Stomach (tissue), 9 donors: ENCODE results near the gene ZDHHC1. TPM values are rescaled to one million over a fixed set of nuclear protein-coding genes. Genes with fewer than 3 reads are reported as not detected.

Experiments used
- DNase-seq, 2 donors: peaks; one replicate each; pipeline versions ENCODE4 v3.0.0 to v3.0.0-alpha.2; 2013 to 2019
- H3K27ac ChIP-seq, 5 donors: fragments of 200-600 bp in 4 of 5; sonication (generic) in 4 of 5; one replicate each; pipeline ENCODE4 v1.5.1; 2013 to 2019; ENCODE audit warnings: mild to moderate bottlenecking in 1 of 5, moderate library complexity in 1 of 5
- H3K27me3 ChIP-seq, 3 donors: fragments of 200-600 bp; sonication (generic); one replicate each; pipeline ENCODE4 v1.5.1; 2017 to 2019; ENCODE audit warnings: mixed run types in 1 of 3
- H3K36me3 ChIP-seq, 4 donors: fragments of 200-600 bp; sonication (generic); 1 replicate in 3 of 4; 2 replicates in 1 of 4; pipeline ENCODE4 v1.5.1; 2016 to 2019
- H3K4me1 ChIP-seq, 4 donors: fragments of 200-600 bp; sonication (generic); one replicate each; pipeline ENCODE4 v1.5.1; 2016 to 2019
- H3K4me3 ChIP-seq, 4 donors: fragments of 200-600 bp; sonication (generic) in 3 of 4; one replicate each; pipeline ENCODE4 v1.5.1; 2016 to 2019; ENCODE audit warnings: mild to moderate bottlenecking in 1 of 4
- H3K9me3 ChIP-seq, 4 donors: fragments of 200-600 bp; sonication (generic); one replicate each; pipeline ENCODE4 v1.5.1; 2016 to 2019
- CTCF ChIP-seq, 7 experiments: fragments of 450-650 bp in 4 of 7; fragments of 200-600 bp in 3 of 7; sonication (generic) in 3 of 7; IDR thresholded peaks; one replicate each; pipeline ENCODE4 v1.5.1; 2016 to 2019; ENCODE audit warnings: antibody characterized with exemption in 7 of 7, control low read depth in 2 of 7, mild to moderate bottlenecking in 1 of 7
- EP300 ChIP-seq: sonication (generic); formaldehyde crosslinking; IDR thresholded peaks from one replicate; pipeline ENCODE4 v1.6.1; 2017; ENCODE audit warnings: antibody characterized with exemption
- POLR2A ChIP-seq, 4 donors: fragments of 450-650 bp; IDR thresholded peaks; one replicate each; pipeline ENCODE4 v1.6.1; 2016; ENCODE audit warnings: antibody characterized with exemption in 4 of 4, control low read depth in 2 of 4, mild to moderate bottlenecking in 1 of 4, moderate library complexity in 1 of 4
- POLR2AphosphoS5 ChIP-seq, 3 donors: sonication (generic); formaldehyde crosslinking; IDR thresholded peaks; one replicate each; pipeline ENCODE4 v1.6.1; 2016; ENCODE audit warnings: antibody characterized with exemption in 3 of 3
- WGBS, 5 donors: extraction: QIAGEN DNeasy Blood & Tissue Kit in 3 of 5; methylation state at CpG; one replicate each; pipeline versions ENCODE4 v1.1.5 to v1.1.7; 2013 to 2018; 5-methylcytosine and 5-hydroxymethylcytosine counted together
- intact Hi-C: fragments of 100-400 bp; cut with DNase I; formaldehyde crosslinking; loops from one replicate; pipeline ENCODE4 v1.15.1; 2023; ENCODE audit warnings: low total_unique reads
- polyA plus RNA-seq, 3 donors: library from polyadenylated mRNA; stranded (reverse); fragments of 200-250 nt; gene quantifications; one replicate each; pipeline ENCODE4 v1.2.3, GENCODE V29; 2013
- total RNA-seq, 5 donors: library from RNA; depleted of rRNA; stranded (reverse); fragments of >200 nt; gene quantifications; one replicate each; pipeline versions ENCODE4 v1.1.0 to v1.2.3, GENCODE V29; 2014 to 2016
- donor health status: healthy with polysubstance abuse.
- donor health status: Bipolar disorder and iron deficiency.
- donor health status: healthy.

The ZDHHC1 gene
- total and polyA plus RNA-seq, 8 donors: 2.0 to 33.6 (median 6.1) TPM; not detected in 1

DNA sequence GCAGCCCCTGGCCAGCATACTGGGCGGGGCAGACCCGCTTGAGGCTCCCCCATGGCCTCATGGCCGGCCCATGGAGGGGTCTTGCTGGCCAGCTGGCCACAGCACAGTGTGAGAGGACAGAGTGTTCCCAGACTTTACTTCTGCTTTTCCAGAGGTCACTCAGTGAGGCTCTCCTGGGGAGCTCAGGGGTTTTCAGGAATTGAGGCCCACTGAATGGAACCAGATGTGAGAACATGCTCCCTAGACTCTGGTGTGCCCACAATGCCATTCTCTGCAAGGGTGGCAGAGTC lies 43.5 kb upstream of the ZDHHC1 start:
- 47 to 55% (median 51%) methylated on average over 3 of the region's 3 CpGs; no CpG with 5 or more reads in 1 of the 5 donors for WGBS, 5 donors
- Histone ChIP-seq H3K27ac (peak overlapping the region; percentile 60 to 89 (median 80)), H3K9me3 (no peaks in the 10 kb centered on the region), H3K36me3 (peaks cover 0 to 13% (median 0%) of the 10 kb centered on the region in 4 donors), H3K4me1 (peaks cover 73 to 93% (median 81%) of the 10 kb centered on the region in 4 donors), H3K27me3 (no peaks in the 10 kb centered on the region), H3K4me3 (no peak overlapping the region)
- intact Hi-C loops: no loop called here
- no peak for TF ChIP-seq EP300
- TF ChIP-seq POLR2A (IDR thresholded peaks at IDR 0.05): no peak
- no peak for TF ChIP-seq POLR2AphosphoS5 (IDR thresholded peaks at IDR 0.05)
- no peak for DNase-seq

DNA sequence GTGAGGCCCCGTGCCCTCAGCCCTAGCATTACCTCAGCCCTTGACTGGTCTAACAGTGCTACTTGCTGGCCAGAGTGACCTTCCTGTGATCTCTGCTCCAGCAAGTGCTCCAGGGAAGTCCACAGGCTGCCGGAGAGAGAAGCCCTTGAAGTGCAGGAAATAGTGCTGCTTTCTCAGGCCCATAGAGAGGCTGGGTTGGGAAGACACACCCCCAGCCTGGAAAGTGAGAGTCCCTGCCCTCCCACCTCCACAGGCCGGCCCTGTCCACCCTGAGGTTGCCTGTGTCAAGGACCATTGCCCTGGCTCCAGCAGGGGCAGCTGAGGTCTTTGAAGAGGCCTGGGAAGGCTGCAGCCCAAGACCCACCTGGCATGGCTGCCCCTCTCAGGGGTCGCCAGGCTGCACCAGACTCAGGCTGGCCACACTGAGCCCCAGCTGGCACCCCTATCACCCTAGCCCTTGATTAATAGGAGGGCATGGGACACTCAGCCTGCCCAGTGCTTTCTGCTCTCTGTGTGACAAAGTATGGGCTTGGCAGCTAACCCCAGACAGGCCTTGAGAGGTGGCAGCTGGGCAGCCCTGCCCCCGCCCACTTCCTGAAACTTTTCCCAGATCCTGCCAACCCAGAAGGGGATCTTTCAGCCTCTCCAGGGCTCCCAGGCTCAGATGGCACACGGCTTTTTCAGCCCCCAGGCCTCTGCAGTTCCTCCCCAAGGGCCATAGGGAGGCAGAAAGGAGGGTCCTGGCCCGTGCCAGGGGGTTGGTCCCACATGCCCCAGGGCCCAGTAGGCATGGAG lies 43.0 kb upstream of the ZDHHC1 start:
- no peaks in the 10 kb centered on the region for H3K9me3 ChIP-seq
- H3K27ac ChIP-seq: peak overlapping the region; percentile 60 to 89 (median 80)
- H3K27me3 ChIP-seq: no peaks in the 10 kb centered on the region
- WGBS, 5 donors: 18 to 44% (median 32%) methylated on average over 5 to 7 of the region's 7 CpGs
- TF ChIP-seq EP300: no peak
- no peak for TF ChIP-seq CTCF (IDR thresholded peaks at IDR 0.05)
- TF ChIP-seq POLR2AphosphoS5 (IDR thresholded peaks at IDR 0.05): peak; percentile 5 to 50 (median 11)
- TF ChIP-seq POLR2A (IDR thresholded peaks at IDR 0.05): no peak
- intact Hi-C loops: no loop called here
- DNase-seq: peak; percentile 69 to 87
- peaks cover 0 to 13% (median 0%) of the 10 kb centered on the region in 4 donors for H3K36me3 ChIP-seq
- H3K4me1 ChIP-seq: peaks cover 72 to 88% (median 77%) of the 10 kb centered on the region in 4 donors
- H3K4me3 ChIP-seq: no peak overlapping the region

DNA sequence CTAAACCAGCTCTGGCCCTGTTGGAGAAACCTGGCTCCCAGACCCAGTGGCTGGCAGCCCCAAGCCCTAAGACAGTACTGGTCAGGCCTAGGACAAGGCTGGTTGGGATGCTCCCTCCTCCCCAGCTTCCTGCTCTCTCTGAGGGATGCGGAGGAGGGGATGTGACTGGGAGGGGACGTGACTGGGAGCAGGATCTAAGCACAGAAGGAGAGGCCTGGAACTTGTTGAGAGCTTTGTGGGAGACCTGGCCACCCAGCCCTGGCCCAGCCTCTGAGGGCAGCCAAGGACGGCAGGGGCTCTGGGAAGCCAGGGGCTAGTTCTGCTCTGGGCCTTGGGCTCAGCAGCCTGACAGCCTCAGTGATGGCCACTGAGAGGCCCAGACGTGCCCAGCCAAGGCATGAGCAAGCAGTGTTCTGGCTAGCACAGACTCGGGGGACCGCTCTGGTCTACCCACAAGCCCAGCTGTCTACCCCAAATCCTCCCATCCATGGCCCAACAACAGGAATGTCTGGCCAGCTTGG lies 41.9 kb upstream of the ZDHHC1 start:
- Histone ChIP-seq H3K36me3 (peaks cover 0 to 24% (median 5%) of the 10 kb centered on the region in 4 donors), H3K4me3 (peak overlapping the region in 1 of 4 donors; percentile 7), H3K27me3 (no peaks in the 10 kb centered on the region), H3K4me1 (peaks cover 70 to 88% (median 83%) of the 10 kb centered on the region in 4 donors), H3K27ac (peak overlapping the region; percentile 60 to 89 (median 80)), H3K9me3 (no peaks in the 10 kb centered on the region)
- DNase-seq: peak in 1 of 2 donors; percentile 41
- TF ChIP-seq POLR2A (IDR thresholded peaks at IDR 0.05) (no peak), CTCF (IDR thresholded peaks at IDR 0.05) (no peak), POLR2AphosphoS5 (IDR thresholded peaks at IDR 0.05) (no peak), EP300 (no peak)
- intact Hi-C loops: no loop called here
- WGBS, 5 donors: 68 to 89% (median 83%) methylated on average over 4 to 6 of the region's 6 CpGs

DNA sequence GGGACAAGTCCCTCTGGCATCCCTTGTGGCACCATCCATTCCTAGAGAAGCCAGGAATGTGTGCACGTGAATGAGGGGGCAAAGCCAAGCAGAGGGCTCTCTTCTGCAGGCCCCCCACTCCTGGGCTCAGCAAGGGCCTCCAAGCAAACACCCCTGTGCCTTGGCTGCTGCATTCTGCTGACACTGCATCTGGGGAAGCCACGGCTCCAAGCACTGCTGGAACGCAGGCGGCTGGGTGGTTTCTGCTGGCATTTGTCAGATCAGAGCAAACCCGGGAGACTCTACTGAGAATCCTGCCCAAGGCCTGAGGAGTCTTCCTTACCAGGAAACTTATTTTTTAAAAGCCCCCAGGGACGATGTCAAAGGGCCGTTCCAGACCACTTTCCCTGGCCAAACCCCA lies 41.3 kb upstream of the ZDHHC1 start:
- Histone ChIP-seq H3K4me1 (peaks cover 69 to 88% (median 82%) of the 10 kb centered on the region in 4 donors), H3K27me3 (no peaks in the 10 kb centered on the region), H3K36me3 (peaks cover 0 to 25% (median 10%) of the 10 kb centered on the region in 4 donors), H3K9me3 (no peaks in the 10 kb centered on the region), H3K27ac (peak overlapping the region in 4 of 5 donors; percentile 69 to 89 (median 82)), H3K4me3 (no peak overlapping the region)
- TF ChIP-seq CTCF (IDR thresholded peaks at IDR 0.05) (no peak), POLR2AphosphoS5 (IDR thresholded peaks at IDR 0.05) (no peak), POLR2A (IDR thresholded peaks at IDR 0.05) (no peak), EP300 (no peak)
- WGBS, 5 donors: 67 to 83% (median 78%) methylated on average over 5 to 7 of the region's 7 CpGs
- intact Hi-C loops: no loop called here
- DNase-seq: no peak
